Measurements from ENCODE around the gene SH3RF1. TPM values are rescaled to one million over a fixed set of nuclear protein-coding genes. Genes with fewer than 3 reads are reported as not detected.

SH3RF1 gene
- total RNA-seq, 1 donor from 2014 or later = 20.4 TPM

DNA sequence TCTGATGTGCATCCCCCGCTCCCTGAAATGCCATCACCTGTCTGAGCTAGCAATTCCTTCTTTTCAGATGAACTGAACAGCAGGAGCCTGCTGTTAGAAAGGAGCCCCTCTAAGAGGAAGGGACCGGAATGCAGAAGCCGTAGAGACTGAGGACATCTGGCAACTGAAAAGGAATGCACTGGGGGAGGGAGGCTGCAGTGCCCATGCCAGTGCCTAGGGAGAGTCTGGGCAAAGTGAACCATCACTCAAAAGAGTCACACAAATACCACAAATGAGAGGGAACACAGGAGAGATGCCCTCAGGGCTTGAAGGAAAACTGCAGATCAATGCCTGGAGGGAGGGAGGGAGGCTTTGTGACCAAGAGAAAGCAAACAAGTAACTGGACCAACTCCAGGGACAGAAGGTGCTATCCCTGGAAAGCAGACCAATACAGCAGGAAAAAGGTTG is 166.8 kb downstream of the SH3RF1 start:
- no peak for DNase-seq

DNA sequence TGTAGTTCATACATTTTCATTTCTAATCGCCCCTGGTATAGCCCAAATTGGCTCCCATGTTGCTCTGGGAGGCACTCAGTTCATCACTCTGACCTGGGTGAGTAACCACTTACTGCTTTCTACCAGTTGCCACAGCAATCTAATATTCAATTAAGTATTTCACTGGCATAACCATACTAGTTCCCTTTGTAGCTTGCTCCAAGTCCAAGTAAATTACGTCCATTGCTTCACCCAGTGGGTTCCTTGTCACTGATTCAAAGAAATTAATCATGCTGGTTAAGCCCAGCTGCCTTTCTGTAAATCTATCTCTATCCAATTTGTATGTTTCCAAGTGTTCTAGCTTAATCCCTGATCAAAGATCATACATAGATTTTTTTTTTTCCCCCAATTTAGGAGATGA is 168.7 kb downstream of the SH3RF1 start:
- no peak for DNase-seq

DNA sequence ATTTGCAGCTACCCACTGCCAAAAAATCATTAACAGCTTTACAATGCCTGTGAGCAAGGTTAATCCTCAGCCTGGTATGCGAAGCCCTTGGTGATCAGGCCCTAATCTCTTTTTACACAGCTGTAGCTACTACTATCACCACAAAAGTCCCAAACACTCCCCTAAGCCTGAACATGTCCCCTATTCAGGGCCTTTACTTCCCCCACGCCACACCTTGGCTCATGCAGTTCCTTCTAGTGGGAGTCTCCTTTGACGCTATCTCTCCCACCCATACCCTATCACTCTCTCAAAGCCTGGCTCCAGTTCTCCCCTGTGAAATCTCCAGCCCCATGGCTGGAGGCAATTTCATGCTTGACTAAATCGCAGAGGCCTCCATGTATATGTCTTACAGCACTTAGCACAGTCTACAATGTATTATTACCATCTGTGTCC is 170.1 kb downstream of the SH3RF1 start:
- no peak for DNase-seq

DNA sequence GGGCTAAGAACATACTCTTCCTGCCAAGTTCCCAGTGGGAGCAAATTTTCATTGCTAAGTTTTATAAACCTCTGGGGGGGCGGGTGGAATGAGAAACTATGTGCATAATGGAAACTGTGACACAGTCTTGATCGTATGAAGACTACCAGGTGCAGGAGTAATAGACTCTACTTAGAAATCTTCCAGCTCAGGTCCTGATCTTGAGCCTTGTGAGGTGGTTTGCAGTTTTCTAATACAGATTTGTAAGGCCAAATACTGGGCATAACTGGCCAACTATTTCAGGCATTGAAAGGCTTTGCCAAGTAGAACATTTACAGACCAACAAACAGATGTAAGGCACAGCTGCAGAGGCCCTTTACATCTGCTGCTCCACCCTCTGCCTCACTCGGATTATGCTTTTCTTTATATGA is 171.0 kb downstream of the SH3RF1 start:
- peak; percentile 87 for DNase-seq

DNA sequence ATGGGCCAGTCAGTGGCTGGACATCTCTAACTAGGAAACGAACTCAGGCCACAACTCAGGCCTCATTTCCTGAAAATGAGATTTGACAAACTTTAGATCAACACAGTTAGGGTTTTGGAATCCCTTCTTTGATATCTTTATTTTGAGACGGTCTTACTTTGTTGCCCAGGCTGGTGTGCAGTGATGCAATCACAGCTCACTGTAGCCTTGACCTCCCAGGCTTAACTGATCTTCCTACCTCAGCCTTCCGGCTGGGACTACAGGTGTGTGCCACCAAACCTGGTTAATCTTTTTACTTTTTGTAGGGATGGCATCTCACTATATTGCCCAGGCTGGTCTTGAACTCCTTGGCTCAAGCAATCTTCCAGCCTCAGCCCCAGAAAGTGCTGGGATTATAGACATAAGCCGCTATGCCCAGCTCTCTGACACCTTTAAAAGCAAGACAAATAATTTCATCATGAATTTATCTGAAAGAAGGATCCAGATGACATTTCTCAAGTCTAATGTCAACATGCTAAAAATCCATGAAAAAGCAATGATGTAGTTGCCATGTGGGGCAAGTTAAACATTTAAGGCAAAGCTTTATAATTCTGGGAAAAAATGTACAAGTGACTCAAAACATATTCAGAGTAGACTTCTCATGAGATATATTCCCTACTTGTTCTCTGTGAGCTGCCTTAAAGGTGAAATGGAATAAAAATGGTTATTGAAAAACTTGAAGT is 171.6 kb downstream of the SH3RF1 start:
- DNase-seq = peak; percentile 87

DNA sequence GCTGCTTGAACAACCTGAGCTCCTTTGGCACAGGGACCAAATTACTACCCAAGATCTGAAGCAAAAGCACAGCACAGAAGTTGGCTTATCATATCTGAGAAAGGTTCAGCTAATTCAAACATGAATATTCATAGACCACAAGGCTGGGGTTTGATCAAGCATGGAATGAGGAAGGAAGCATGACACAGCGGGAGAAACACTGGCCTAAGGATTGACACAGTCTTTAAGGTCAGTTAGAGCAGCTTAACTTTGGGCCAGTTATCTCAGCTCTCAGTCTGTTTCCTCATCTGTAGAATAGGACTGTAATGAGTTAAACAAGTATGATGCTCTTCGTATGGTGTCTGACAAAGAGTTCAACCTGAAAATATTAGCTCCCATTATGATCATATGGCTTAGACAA is 172.2 kb downstream of the SH3RF1 start:
- DNase-seq = no peak

DNA sequence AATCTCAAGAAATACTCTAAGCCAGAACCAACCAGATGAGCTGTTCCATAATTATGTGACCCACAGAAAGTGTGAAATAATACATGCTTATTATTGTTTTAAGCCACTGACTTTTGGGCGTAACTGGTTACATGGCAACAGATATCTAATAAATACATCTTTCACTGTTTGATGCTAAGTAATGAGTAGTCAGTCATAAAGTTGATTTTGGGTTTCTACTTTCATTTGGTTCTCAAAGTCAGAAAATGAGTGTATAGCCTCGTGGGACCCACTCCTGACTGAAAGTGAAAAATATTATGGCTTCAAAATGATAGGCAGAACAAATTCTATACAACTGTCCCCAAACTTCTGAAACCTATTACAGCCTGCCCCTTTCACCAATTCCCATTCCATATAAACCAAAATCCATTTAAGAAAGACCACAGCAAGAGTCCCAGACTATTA is 172.7 kb downstream of the SH3RF1 start:
- DNase-seq = no peak

DNA sequence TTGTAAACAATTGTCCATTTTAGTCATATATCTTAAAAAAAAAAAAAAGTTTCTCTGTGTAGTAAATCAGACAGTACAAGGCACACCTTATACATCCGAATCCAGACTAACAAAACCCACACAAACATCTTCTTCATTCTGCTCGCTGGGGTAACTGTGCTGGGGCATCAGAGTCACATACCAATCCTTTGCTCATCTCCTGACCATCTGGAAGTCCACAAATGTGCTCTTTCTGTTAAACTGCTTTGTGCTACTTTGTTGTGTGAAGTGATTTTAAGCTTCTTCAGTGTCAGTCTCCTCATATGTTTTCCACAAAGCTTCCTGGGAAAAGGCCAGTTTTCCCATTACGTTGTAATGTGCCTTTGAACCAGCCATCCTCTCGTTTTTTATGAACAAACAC is 174.5 kb downstream of the SH3RF1 start:
- no peak for DNase-seq

DNA sequence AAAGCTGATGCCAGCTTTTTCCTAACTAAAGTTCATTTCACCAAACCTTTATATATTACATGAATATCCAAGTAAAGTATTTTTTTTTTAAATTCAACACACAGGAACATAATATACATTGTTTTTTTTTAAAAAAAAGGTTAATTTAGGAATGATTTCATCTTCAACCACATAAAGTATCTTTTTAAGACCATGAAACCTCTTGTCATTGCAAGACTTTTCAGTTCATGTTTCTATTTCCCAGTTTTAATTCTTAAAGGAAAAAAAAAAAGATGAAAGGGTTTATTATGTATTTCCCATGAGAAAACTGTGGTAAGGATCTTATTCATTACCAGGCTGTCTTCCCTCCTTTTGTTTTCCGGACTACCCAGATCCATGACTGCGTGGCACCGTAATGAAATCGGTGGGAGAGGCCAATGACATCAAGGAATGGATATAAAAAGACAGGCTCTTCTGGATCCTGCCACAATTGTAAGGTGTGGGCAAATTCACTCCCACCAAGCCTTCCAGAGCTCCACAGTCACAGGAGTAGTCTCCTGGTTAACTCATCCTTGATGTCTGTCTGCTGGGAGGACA is 176.0 kb downstream of the SH3RF1 start:
- no peak for DNase-seq

DNA sequence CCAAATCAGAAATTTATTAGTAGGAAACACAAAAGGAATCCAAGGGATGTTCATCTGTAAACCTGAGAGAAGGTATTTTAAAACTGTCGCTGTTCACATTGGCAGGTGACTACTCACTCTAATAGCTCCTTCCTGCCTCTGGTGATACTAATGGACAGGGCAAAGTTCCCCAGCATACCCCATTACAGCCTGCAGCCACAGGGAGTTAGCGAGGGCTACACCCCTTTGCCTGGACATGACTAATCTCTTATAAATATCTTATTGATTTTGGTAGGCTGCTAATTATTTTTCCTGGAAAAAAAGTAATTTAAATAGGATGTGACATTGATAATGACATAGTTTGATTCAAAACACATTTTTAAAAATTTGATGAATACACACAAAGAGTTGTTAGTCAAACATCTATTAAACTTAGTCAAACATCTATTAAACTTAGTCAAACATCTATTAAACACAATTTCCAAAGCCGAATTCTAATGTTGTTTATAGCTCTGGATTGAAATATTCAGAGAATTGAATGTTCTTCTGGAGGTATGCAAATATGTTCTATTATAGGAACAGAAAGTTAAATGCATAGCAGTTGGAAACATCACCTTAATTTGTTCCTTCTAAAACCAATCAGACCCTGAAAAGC is 177.8 kb downstream of the SH3RF1 start:
- DNase-seq = no peak

DNA sequence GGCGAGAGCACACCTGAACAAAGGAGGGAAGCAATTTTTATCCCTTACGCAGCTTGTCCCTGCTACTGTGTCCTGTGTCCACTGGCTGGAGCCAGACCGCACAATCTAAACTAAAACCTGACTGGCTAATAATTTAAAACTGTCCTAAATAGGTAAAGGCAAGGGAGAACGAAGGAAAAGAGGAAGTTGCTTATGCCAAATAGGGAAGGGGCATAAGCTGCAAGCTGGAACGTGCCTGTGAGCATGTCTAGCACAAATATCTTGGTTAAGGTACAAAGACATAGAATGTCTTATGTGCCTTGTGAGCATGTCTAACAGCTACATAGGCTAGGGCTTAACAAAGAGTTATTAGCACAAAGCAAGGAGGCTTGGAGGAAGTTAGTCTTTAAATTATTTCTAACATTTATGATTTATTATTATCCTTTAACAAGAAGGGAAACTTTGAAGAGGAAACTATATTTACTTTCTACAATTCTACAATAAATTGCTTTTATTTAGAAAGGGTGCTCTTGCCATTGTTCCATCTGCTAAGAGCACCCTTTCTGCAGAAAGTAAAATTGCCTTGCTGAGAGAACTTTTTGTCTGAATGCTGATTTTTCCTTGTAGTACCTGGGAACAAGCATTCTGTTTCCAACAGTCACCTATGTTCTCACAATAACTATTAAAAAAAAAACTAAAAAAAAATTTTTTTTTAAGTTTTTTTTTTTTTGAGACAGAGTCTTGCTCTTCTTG is 180.1 kb downstream of the SH3RF1 start:
- DNase-seq = no peak

DNA sequence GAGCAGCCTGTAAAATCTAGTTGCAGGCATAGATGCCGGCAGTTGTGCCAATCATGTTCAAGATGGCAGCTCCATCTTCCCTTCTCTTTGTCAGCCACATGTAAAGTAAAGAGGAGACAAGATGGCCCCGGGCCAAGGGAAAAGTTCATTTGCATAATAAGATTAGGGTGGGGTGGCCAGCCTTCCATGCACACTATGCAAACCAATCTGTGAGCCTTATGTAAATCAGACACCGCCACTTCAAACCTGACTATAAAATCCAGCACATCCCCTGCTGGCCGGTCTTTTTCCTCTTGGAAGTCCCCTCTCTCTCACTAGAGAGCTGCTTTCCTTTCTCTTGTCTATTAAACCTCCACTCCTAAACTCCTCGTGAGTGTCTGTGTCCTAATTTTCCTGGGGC is 181.8 kb downstream of the SH3RF1 start:
- DNase-seq = no peak

DNA sequence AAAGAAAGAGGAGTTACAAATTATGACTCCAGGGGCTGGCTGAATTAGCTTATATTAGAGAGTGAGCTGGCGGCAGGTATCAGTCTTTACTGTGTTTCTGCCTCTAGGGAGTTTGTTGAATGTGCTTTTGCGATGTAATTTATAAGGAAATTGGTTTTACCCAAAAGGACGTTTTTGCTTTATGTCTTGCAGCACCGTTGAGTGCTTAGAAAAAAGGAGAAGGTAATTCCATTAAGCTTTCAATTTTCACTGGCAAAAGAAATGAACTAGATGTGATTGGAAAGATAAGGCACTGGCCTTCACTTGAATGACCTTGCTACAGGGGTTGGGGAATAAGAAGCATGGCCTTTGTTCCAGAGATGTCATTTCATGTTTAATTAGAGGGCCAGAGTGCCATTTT is 185.8 kb downstream of the SH3RF1 start:
- DNase-seq = no peak

DNA sequence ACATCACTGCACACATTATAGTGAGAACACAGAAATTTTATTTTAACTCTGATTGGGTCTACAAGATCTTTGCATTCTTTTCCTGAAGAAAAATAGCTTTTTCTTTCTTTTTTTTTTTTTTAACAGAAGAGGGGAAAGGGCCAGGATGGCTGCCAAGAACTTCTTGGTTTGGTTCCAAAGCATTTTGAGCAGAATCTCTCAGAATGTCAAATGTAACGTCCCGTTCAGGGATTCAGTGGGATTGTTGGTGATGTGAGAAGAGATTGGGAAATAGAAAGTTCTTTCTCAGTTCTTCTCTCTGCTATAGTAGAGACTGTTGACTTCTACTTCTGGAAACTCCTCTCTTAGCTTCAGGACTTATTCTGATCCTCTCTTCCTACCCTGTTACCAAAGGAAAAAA is 189.8 kb downstream of the SH3RF1 start:
- DNase-seq = peak; percentile 82

DNA sequence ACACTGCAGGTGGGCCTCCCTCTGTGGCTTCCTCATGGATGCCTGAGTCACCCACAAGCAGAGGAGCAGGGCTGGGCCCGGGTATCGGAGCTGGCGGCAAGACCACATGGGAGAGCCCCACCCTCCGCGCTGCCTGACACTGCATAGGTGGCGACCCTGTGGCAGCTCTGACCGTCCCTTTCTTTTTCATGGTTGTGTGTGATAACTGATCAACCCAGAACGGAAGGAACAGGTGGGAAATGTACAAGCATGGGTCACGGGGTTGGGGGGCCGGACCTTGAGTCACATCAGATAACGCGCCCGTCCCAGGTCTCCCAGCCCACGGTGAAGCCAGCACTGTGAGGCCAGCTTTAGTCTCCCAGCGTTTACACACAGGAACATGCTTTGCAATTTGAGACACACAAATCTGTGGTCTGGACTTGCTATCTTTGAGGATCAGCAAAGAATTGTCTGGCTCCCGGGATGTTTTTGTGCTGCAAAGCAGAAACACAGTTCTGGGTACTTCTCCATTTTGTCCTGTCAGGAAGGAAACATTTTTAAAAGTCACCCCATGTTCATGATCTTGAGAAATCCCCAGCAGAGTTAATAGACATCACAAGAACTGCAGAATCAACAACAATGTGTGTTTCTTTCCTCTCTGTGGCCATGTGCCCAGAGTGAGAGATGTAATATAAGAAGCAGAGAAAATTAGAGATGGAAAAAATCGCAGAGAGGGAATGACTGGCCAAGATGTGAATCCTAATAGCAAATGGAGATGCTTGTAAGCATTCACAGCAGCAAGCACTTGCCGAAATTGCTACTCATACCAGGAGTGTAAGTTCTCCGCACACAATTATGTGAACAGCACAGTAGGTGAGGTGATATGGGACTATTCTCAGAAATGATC is 190.6 kb downstream of the SH3RF1 start:
- DNase-seq = peak; percentile 84

DNA sequence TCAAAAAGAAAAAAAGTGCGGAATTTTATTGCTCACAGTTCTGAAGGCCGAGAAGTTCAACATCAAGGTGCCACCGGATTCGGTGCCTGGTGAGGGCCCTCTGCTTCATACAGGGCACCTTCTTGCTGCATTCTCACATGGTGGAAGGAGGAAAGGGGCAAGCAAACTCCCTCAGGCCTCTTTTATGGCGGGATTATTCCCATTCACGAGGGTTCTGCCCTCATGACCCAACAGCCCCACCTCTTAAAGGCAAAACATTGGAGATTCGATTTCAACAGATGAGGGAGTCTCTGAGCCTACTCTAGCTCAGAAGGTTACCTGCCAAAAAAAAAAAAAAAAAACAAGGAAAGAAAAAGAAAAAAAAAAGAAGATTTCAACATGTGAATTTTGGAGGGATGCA is 196.6 kb downstream of the SH3RF1 start:
- DNase-seq = no peak

DNA sequence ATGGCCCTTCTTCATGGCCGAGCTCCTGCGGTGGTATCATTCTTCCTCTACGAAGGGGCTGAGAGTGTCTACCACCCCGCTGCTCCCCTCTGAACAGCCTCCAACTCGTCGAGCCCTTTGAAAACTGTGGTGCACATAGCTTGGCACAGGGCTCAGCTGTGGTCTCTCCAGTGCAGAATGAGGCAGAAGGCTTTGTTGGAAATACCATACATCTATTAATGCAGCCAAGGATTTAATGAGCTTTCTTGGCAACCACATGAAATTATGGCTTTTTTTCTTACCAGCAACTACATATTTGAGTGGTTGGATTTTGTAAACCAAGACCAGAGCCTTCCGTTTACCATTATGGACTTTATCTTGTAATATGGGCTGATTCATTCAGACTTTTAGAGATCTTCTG is 199.0 kb downstream of the SH3RF1 start:
- no peak for DNase-seq

DNA sequence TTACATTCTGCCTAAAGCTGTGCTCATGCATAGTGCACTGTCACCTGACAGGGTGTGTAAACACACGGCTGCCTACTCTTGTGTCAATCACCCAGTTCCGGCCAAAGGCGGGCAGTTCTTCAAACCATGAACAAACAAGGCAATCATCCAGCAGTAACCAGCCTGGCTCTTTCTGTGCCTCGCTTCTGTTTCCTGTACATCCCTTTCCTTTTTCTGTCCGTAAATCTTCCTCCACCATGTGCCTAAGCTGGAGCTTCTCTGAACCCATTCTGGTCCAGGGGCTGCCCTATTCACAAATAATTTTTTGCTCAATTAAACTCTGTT is 199.9 kb downstream of the SH3RF1 start:
- no peak for DNase-seq

DNA sequence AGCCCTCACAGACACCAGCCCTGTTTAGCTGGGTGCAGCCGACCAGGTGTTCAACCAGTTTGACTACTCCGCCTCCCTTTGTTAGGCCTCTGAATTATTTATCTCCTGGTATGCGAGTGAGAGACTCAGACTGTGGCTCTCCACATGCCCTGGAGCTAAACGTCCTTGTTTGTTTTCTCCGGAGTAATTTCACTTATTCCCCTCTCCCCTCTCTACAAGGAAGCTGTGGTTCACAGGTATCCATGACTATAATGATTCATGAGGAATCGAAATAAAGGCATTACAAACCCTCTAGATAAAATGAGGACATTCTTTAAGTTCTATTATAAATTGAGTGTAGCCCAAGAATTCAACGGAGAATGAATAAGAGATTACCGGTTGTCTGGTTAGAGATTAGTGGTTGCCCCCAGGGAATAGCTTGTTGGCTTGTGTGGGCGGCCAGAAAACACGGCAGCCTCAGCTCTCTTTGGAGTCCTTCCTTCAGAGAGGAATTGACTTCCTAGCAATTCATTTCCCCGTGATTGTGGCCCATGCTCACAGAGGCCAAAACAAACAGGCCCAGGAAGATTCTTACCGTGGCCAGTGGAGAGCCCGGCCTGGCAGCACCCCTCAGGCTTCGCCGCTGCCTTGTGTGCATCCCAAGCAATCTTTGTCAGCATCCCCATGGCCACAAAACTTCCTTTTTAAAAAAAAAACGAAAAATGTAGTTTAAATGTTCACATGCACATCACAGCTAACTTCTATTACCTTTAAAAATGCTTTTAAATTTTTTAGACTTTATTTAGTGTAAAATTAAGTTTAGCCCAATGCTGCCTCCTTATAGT is 200.5 kb downstream of the SH3RF1 start:
- no peak for DNase-seq

DNA sequence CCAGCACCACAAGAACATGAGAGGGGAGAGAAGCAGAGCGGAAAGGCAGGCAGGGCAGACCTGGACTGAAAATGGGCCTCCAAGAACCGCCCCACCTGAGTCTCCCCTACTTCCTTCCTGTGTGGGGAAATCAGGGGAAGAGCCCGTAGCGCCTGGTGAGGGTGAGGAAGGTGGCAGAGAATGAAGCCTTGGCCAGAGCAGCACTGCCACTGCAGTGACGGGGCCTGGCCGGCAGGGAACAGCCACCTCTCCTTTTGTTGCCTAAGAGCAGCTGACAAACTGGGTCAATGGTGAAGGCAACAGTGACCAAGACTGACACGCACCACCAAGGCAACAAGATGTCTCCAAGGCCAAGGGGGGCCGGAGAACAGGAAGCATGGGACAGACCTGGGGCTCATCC is 202.3 kb downstream of the SH3RF1 start:
- DNase-seq = no peak

DNA sequence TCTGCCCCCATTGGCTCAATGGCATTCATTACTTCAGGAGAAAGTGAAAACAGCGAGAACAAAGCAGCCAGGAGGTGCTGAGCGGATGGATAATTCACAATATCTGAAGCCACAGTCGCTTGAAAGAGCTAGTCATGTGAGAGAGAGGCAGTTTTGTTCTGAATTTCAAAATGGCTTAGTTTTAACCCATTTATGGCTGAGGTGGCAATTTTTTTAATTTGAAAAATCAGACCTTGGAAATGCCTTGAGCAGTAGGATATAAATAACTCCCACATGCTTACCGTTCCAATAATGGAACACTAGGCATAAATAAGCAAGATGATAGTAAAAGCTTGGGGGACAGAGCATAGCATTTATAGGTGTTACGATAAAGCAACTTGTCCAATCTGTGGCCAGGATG is 203.8 kb downstream of the SH3RF1 start:
- DNase-seq = no peak
